CD4-positive, alpha-beta T cell treated with Interleukin-15 for 1 hour (primary cell): ENCODE results near the gene ST6GAL2.

ENCODE experiments used
- DNase-seq: peaks from one replicate; pipeline ENCODE4 v3.0.0-alpha.2; 2020

The ST6GAL2 gene, protein sequence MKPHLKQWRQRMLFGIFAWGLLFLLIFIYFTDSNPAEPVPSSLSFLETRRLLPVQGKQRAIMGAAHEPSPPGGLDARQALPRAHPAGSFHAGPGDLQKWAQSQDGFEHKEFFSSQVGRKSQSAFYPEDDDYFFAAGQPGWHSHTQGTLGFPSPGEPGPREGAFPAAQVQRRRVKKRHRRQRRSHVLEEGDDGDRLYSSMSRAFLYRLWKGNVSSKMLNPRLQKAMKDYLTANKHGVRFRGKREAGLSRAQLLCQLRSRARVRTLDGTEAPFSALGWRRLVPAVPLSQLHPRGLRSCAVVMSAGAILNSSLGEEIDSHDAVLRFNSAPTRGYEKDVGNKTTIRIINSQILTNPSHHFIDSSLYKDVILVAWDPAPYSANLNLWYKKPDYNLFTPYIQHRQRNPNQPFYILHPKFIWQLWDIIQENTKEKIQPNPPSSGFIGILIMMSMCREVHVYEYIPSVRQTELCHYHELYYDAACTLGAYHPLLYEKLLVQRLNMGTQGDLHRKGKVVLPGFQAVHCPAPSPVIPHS

DNA sequence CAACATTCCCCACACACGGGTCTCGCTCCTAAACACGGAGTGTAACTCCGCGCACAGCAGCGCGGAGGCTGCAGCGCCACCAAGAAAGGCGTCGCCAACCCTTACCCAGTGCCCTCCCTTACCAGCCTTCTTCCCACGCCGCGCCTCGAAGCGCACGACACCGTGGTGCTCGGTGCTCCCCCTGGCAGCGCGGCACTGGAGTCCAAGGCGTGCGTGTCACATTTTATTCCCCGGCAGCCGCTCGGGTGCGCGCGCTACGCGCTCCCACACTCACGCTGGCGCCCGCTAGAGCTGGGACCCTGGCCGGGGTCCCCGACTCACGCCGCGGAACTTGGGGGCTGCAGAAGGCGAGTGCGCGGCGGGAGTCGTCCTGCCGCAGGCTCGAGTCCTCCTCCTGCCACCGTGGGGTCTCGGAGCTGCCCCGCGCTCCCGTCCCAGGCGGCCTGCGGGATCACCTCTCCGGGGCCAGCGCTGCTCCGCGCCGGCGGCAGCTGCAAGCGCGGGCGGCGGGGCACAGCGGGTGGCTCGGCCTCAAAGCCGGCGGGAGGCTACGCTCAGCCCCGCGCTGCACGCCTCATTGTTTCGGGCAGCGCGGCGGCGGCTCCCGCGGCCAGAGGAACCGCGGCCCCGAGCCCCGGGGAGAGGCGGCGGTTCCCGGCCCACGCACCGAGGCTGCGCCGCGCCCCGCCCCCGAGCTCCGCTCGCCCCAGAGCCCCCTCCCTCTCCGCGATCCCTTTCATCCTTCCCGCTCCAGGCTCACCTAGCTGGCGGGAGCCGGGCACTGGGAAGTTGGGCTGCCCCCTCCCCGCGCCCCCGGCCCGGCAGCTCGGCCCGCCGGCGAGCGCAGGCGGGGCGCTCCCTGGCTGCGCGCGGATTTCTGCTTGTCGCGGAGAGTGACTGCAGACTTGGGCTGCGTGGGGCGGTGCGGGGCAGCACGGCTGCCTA, at the start of gene ST6GAL2:
TSS of gene ST6GAL2 (minus strand) at position 197 of the 945 bp plus-strand sequence. CDS start 42,190 bp downstream, outside the sequence.
- no peak for DNase-seq

DNA sequence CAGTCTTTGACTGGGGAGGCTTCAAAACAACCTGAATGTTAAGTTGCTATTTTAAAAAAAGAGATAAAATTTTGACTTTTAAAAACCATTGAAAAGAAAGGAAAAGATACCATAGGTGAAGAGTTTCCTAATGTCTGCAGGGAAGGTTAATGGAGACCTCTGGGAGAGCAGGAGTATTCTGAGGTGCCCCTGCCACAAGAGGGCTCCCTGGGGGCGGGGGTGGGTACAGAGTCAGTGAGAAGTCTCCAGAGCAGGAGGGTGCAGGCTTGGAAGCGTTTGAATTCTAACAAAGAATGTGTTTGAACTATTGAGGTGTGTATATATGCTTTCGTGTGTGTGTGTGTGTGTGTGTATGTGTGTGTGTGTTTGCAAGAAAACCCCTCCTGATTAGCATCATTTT, 46.7 kb upstream of the ST6GAL2 start:
- DNase-seq = no peak

DNA sequence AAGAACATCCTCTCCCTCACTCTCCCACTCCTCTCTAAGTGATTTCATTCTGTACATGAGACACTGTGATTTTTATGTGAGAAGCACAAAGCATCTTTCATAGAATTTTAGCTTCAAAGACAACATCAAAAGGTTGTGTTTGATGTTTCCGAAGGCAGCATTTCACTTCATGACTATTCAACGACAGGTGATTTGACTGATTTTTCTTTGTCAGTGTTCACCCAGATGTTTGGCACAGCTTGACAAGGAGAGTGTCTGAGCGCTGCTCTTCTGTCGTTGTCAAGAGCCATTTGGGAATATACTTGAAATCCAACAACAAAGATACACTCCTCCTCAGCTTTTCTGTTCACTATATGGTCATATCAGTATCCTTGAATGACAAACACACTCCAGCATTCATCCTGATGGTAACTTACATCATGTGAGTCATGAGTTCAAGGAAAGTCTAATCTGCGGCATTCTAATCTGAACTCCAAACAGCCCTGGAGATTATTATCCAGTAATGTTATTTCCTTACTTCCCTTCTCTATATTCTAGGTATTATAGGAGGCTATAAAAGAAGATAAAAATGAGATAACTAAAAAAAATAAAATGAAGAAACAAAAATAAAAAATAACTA, 45.9 kb upstream of the ST6GAL2 start:
- no peak for DNase-seq

DNA sequence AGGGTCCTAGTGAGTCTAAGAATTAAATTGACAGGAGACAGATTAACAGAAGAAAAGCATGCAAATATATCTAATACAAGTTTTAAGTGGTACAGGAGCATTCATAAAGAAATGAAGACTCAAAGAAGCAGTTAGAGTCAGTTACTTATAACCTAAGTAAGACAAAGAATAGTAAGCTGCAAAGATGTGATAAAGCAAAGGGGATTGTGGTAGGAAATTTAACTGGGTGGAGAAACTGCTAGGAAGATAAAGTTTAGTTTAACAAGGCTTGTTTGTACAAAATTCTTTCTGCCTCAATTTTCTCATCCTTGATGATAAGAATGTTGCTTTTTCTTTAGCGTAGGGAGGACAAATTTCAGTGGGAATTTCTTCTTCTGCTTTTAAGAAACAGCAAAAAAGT, 35.5 kb upstream of the ST6GAL2 start:
- no peak for DNase-seq

DNA sequence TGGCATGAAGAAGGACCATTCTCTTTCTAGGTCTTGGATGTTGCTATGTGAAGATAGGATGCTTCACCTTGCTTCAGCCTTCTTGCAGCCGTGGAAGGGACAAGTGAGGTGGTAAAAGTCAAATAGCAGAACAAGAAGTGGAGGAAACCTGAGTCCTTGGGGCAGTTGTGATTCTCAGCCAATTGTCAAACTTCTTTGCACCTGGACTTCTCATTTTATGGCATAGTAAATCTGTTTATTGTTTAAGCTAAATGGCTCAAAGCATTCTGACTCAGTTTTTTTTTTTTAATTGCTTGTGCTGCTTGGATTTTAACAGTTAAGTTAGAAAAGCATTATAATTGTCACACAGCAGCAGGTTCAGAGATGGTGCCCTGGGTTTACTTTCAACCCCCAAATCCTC, 33.0 kb upstream of the ST6GAL2 start:
- no peak for DNase-seq

DNA sequence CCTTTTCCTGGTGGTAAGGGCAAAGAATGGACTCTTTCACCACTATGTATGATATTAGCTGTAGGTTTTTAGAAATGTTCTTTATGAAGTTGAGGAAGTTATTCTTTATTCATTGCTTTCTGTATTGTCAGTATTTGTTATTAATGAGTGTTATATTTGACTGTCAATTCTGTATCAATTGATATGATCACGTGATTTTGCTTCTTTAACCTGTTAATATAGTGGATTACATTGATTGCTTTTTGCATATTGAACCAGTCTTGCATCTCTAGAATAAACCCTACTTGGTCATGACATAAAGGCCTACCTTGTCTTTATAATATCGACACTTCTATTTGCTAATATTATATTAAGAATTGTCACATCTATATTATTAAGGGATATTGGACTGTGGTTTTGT, 18.3 kb upstream of the ST6GAL2 start:
- no peak for DNase-seq

DNA sequence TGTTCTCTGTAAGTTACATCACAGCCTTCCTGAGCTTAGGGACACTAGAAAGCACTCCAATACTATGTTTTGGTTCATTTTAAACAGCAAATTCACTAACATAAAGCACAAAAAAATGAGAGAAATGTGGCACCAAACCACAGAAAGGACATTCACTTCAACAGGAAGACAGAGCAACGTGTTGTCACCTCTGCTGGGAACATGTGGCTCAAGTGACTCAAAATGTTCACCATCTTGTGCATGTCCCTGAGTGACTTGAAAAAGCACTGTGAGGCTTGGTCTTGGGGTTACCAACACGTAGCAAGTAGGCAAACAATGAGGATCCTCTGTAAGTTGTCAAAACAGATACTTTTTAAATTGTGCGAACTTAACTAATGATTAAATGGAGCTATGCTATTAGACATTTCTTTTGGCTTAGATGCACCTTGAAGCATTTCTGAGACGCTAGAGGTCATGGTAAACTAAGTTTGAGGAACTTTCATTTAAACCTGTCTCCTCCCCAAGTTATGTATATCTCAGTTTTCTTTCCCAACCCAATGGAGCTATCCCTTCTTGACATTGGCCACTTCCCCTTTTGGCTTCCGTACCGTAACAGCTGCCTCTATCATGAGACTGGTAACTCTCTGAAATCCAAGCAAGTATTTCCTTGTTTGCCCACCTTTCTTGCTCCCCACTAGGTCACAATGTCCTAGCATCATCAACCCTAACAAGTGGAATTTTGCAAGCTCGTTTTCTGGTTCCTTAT, 14.0 kb upstream of the ST6GAL2 start:
- DNase-seq = no peak

DNA sequence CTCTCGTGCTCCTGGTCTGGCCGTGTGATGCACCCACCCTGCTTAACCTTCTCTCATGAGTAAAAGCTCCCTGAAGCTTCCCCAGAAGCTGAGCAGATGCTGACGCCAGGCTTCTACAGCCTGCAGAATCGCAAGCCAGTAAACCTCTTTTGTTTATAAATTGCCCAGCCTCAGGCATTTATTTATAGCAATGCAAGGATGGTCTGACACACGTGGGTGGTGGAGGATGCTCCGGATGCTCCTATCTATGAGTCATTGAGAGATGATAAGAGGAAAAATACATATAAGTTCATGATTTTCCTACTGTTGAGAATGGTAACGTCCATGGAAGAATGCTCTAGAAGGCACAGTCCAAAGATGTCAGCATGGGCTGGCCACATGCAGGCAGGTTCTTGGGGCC, 8.6 kb upstream of the ST6GAL2 start:
- no peak for DNase-seq

DNA sequence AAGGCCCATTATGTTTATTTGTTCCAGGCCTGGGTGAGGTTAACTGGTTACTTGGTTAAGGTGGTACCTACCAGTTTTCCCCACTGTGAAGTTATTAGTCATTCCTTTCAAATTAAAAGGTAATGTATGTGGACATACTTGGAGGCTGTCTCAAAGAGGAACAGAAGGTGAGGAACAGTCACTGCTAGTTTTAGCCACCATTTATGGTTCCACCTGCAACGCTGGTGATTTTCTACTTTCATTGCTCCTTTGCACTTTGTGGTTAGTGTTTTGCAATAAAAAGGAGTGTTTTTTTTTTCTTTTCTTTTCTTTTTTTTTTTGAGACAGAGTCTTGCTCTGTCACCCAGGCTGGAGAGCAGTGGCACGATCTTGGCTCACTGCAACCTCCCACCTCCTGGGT, 6.1 kb upstream of the ST6GAL2 start:
- DNase-seq = no peak

DNA sequence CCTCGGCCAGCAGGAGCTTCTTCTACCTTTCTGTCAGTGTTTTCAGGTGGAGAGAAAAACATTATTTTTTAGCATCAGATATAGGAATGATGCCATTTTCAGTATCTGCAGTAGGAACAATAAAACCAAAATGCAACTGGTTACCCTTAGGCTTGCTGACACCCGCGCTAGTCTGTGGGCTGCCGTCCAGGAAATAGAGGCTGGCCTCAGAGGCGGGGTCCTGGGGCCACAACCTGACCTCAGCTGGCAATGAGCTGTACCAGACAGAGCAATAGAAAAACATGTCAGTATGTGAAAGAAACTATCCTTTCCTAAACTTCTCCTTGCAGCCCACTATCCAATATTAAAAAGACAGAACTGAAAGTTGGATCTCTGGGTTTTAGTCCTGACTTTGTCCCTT, 4.6 kb upstream of the ST6GAL2 start:
- DNase-seq = no peak

DNA sequence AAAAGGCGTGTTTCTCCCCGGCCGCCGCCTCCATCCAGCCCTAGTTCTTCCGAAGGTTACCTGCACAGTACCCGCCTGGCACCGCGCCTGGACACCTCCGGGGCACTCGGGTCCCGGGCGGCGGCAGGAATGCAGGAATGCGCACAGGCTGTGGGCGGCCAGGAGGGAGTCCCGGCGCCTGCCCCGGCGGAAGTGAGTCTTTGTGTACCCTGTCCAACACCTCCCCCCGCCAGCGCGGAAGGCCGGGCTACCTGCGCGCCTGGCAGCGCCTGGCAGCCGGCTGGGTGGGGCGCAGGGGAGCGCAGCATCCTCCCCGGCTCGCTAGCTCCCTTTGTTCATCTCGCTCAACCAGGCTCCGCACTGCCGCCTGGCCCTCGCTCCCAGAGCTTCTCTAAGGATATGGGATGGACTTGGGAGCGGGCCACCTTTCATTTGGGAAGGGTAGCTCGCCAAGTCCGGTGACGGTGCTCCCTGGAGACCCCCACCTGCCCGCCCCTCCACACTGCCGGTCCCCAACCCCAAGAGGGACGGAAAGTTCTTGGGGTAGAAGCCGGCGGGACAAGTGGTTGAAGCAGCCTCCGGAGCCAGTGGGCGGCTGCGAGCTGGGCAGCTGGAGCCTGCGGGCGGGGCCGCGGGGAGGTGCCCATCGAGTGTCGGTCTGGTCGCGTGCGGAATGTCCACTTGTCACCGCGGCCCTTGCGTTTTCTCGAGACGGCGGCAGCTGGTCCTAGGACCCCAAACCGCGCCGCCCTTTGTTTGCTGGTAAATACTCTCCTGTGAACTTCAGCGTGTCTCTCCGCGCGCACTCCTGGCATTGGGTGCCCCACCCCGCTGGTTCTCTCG, 1.2 kb upstream of the ST6GAL2 start:
- DNase-seq = no peak

DNA sequence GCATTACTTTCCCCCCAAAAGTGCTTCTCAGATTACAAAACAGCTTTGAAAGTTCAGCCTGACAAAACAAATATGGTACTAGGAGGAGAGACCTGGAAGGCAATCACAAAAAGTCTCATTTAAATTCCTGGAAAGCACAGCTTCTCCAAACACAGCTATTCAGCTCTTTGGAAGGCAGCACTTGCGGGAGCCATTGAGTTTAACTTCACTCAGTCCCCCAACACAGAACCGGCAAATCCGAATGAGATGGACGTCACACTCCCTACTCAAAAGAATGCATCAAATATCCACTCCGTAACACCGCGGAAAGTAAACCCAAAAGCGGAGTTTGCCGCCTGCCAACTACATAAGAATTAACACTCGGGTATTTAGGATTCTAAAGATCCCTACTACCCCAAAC, 638 bp downstream of the ST6GAL2 start:
- no peak for DNase-seq

DNA sequence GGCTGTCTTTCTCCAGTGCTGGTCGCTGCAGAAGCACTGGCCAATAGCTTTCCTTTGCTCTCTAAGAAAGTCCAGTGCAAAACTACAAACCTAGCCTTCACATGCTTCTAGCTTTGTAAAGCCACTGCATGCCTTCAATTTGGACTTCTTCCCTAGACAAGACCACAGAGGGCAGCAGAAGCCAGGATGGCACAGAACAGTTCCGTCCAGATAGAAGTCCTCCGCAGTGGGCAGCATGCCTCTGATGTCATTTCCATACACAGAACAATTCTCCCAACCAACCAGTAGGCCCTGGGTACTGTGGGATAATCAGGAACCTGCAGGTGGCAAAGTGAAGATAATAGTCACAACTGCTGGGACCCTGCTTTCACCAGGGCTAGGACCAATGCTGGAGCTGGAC, 3.3 kb downstream of the ST6GAL2 start:
- DNase-seq = no peak

DNA sequence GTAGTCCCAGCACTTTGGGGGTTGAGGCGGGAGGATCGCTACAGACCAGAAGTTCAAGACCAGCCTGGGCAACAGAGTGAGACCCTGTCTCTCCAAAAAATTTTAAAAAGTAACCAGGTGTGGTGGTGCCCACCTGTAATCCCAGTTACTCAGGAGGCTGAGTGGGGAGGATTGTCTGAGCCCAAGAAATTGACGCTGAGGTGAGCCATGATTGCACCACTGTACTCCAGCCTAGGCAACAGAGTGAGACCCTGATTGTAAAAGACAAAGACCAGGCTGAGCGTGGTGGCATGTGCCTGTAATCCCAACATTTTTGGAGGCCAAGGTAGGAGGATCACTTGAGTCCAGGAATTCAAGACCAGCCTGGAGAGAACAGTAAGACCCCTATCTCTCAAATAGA, 7.8 kb downstream of the ST6GAL2 start:
- DNase-seq = no peak

DNA sequence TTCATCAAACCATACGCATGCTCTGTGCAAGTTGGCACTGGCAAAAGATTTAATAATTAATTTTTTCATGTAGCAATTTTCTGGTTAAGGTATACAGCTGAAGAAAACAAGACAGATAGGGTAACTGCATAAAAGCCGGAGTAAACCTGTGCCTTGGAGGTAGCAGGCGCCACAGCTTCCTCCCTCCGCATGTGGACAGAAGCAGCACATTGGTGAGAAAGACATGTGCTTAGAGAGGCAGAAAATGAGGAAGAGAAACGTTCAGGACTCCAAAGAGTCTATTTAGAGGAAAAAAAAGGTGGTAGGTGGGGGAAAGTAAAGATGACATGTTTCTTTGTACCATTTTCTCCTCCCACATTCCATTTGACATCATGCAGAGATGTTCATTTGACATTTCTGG, 9.3 kb downstream of the ST6GAL2 start:
- DNase-seq = no peak

DNA sequence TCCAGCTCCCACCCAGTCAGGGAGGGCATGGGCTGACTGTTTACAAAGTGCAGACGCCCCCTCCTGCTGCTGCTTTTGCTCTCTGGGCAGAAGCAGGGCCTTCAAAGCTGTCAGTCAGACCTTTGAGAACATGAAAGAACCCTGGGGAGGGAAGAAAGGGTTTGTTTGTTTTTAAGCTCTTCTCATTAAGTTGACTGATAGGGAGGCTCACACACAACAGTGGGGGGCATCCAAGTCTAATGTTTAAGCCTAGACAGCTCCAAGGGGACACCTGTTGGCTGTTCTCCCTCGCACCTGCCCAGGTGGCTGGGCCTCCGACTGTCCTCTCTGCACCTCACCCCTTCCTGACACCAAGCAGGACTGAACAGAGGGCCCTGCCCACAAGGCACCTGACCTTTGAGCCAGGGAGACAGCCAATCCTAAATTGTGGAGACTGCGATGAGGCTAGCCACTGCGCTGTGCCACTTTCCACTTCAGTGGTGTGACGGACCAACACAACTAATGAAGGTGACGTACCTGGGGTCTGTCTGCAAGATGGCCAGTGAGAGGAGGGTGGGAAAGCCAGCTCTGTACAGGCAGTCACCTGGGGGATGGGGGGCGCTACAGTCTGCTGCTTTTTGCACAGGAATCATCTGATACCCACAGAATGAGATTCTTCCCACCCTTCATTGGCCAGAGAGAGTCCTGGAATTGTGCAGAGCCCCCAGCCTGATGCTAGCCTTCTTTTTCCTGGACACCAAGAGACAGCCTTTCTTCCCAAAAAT, 16.3 kb downstream of the ST6GAL2 start:
- DNase-seq = no peak

DNA sequence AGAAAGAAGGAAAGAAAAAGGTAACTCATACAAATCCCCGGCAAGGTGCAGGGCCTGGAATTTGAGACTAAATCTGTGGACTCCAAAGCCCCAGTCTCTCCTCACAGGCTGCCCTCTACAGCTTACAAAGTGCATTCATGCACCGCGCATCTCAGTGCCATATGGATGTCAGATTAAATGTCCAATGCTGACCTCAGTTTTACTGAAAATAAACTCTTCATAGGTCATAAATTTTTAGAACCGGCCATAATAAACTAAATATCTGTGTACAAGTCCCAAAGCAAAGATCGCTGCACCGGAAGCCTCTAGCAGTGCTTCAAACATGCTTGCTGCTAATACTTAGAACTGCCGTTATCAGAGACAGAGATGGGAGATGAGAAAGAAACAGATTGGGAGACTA, 17.7 kb downstream of the ST6GAL2 start:
- DNase-seq = no peak

DNA sequence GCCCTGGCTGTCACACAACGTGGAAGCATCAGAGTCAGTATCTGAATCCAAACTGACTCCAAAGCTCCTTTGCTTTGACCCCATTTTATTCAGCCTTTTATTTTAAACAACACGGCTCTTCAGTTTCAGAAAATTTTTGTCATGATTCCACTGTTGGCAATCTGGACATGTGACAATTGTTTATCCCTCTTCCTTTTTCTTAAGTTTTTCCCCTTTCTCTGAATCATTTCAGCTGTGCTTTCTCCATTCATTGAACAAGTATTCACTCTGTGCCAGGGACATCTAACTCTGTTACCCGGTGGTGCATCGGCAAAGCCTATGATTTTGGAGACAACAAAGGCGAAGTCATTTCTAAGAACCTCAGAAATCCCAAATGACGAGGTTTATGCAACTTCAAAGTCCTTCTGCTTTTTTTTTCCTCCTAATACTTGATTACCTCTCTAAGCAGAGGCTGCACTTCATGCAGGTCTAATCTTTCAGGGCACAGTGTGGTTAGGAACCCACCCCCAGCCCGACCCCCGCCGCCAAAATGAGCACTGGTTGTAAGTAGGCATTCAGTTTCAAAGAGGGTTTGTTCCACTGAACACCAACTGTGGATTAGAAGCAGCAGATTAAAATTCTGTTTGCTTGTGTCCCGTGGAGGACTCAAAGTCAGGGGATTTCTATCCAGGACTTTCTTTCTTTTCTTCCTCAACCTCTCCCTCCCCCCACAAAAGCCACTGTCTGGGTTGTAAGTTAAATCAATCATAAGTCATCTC, 18.6 kb downstream of the ST6GAL2 start:
- DNase-seq = no peak

DNA sequence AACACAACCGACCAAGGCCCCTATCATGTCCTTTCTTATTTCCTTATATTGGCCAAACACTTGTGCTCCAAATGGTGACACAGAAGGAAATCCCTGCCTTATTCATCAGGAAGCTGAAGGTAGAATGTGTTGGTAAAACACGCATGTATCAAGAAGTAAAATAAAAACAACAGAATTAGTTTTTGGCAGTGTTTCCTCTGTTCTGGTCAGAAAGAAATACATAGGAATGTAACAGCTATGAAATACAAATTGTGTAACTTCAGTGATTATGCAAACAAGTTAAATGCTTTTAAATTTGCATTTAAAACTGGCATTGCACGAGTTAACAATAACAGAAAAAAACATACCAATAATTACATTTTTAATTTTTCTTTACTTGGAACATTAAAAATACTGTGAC, 19.3 kb downstream of the ST6GAL2 start:
- no peak for DNase-seq

DNA sequence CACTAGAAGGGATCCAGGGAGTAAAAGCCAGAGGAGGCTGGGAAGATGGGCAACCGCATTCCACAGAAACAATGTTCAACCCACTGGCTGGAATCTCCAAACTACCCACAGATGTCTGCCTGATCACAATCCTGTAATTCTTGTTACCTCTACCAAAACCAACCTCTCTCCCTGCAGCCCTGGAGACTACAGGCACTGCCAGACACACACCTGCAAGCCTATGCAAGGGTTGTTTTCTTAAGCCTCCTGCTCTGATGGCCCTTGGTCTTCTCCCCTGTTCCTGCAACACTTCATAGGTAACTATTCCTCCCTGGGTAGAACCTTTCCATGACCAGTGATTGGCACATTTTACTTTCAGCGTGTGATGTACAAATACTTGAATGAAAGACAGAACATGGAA, 21.9 kb downstream of the ST6GAL2 start:
- DNase-seq = no peak
